PC-3 (cell line): ENCODE measurements around the gene TPRG1.

Experiments used
- EZH2 ChIP-seq: fragments of 300-600 bp; sonication (generic); IDR thresholded peaks from one replicate; pipeline ENCODE4 v1.6.1; 2017; ENCODE audit warnings: antibody characterized with exemption, mild to moderate bottlenecking, low read length; ENCODE audit not compliant: unreplicated experiment
- TF ChIP-seq, protein P1 (sequence below): fragments of 300-600 bp; sonication (generic); conservative IDR thresholded peaks from 2 replicates; pipeline ENCODE4 v1.5.1; 2017; ENCODE audit warnings: antibody characterized with exemption, low read depth, mild to moderate bottlenecking, low read length

DNA sequence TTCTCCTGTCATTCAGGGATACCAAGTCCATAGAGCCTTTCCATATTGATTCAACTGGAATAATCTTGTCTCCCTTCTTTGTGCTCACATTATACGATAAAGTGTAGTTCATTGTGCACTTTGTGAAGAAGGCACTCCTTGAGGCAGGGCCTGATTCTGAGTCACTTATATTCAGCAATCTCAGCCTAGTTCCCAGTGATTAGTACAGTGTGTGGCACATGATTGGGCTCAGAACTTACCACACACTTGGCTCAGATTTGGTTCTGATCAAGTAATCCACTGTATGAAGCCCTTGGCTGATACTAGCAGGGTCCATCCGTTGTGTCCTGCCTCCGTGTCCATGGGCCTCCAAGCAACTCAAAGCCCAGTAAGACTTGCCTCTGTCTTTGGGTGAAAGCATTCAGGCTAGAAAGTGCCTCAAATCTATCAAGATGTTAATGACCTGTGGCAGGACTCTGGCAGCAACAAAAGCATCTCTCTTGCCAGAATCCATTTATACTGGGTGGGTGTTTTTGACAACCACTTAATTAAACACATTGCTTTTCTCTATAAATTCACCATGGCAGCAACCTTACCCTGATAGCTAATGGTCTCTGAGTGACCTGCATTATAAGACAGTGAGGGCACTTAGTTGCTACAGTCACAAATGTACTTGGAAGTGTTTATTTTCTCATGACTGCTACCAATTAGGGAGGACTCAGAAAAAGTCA, 51.3 kb downstream of the TPRG1 start:
- TF ChIP-seq, protein P1, sequence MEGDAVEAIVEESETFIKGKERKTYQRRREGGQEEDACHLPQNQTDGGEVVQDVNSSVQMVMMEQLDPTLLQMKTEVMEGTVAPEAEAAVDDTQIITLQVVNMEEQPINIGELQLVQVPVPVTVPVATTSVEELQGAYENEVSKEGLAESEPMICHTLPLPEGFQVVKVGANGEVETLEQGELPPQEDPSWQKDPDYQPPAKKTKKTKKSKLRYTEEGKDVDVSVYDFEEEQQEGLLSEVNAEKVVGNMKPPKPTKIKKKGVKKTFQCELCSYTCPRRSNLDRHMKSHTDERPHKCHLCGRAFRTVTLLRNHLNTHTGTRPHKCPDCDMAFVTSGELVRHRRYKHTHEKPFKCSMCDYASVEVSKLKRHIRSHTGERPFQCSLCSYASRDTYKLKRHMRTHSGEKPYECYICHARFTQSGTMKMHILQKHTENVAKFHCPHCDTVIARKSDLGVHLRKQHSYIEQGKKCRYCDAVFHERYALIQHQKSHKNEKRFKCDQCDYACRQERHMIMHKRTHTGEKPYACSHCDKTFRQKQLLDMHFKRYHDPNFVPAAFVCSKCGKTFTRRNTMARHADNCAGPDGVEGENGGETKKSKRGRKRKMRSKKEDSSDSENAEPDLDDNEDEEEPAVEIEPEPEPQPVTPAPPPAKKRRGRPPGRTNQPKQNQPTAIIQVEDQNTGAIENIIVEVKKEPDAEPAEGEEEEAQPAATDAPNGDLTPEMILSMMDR: no peak
- TF ChIP-seq EZH2: no peak
